ENCODE results near the gene GDF11. TPM values are rescaled to one million over a fixed set of nuclear protein-coding genes. Genes with fewer than 3 reads are reported as not detected.

The GDF11 gene
- polyA plus RNA-seq, 1 of the 3 experiments (the other 2 are of a cell fraction): 9.4 TPM

GRCh38 chr12:55695349-55695748 lies 47.6 kb upstream of the GDF11 start:
- Histone ChIP-seq H3K9me2 (no peaks in the 10 kb centered on the region), H3K79me2 (ENCODE audit: insufficient read depth) (no peaks in the 10 kb centered on the region), H3K9me3 (no peaks in the 10 kb centered on the region), H3K36me3 (replicated peaks in 1 of 2; ENCODE audit: control insufficient read depth in 1 of 2, insufficient read depth in 2 of 2, low read length in 1 of 2) (no peaks in the 10 kb centered on the region), H3K4me1 (ENCODE audit: control insufficient read depth in 1 of 2, insufficient read depth in 2 of 2, low read depth in 1 of 2, low read length in 1 of 2) (no peaks in the 10 kb centered on the region), H4K20me1 (ENCODE audit: insufficient read depth) (no peaks in the 10 kb centered on the region), H3F3A (replicated peaks; ENCODE audit: insufficient read depth) (no peaks in the 10 kb centered on the region), H3K4me2 (no peak overlapping the region), H3K27me3 (ENCODE audit: insufficient read depth) (no peaks in the 10 kb centered on the region), H3K9ac (no peak overlapping the region), H3K4me3 (ENCODE audit: low read depth in 2 of 2, low read length in 1 of 2) (no peak overlapping the region), H2AFZ (ENCODE audit: low read depth) (no peak overlapping the region), H3K27ac (ENCODE audit: low read depth in 2 of 2, low read length in 1 of 2) (no peak overlapping the region)
- no peak for DNase-seq
- POLR2A ChIA-PET: no interaction called here
- no peak for TF ChIP-seq RCOR1 (IDR thresholded peaks at IDR 0.05; ENCODE audit: low read length)
- TF ChIP-seq ZBTB33 (IDR thresholded peaks at IDR 0.05; ENCODE audit: borderline replicate concordance, low read depth): no peak
- no peak for TF ChIP-seq REST (IDR thresholded peaks at IDR 0.05; ENCODE audit: low read depth, low read length)
- no peak for TF ChIP-seq FOXJ3 (CRISPR knock-in tag; IDR thresholded peaks at IDR 0.05)
- no peak for TF ChIP-seq EZH2phosphoT487 (IDR thresholded peaks at IDR 0.05; ENCODE audit: borderline replicate concordance, low read depth)
- no peak for TF ChIP-seq RFX5 (IDR thresholded peaks at IDR 0.05; ENCODE audit: low read length)
- TF ChIP-seq TEAD4 (IDR thresholded peaks at IDR 0.05; ENCODE audit: borderline replicate concordance, insufficient read depth): no peak
- no peak for TF ChIP-seq MEF2A (IDR thresholded peaks at IDR 0.05; ENCODE audit: borderline replicate concordance, low read depth)
- no peak for TF ChIP-seq POLR2AphosphoS5 (IDR thresholded peaks at IDR 0.05; ENCODE audit: low read depth, low read length)
- TF ChIP-seq GABPA (IDR thresholded peaks at IDR 0.05; ENCODE audit: low read depth): no peak
- no peak for TF ChIP-seq CHD2 (IDR thresholded peaks at IDR 0.05; ENCODE audit: low read length, partially characterized antibody)
- TF ChIP-seq FOXM1 (IDR thresholded peaks at IDR 0.05; ENCODE audit: low read depth): no peak
- no peak for TF ChIP-seq NFIC (IDR thresholded peaks at IDR 0.05; ENCODE audit: borderline replicate concordance)
- no peak for TF ChIP-seq EP300 (IDR thresholded peaks at IDR 0.05; ENCODE audit: borderline replicate concordance in 1 of 2, low read depth in 1 of 2, low read length in 1 of 2)
- TF ChIP-seq YY1 (IDR thresholded peaks at IDR 0.05; ENCODE audit: low read depth): no peak
- no peak for TF ChIP-seq CTCF (IDR thresholded peaks at IDR 0.05)
- no peak for TF ChIP-seq NRF1 (IDR thresholded peaks at IDR 0.05; ENCODE audit: low read depth, low read length)
- no peak for TF ChIP-seq IRF3 (IDR thresholded peaks at IDR 0.05; ENCODE audit: low read depth, low read length)
- TF ChIP-seq USF2 (IDR thresholded peaks at IDR 0.05; ENCODE audit: borderline replicate concordance, low read depth, low read length): no peak
- CTCF ChIA-PET: interaction anchor here (1.0 to 2.1 kb wide), 2 partner anchors 19 to 39 kb away, joined by 3 to 12 read pairs; no protein-coding TSS in a partner anchor
- WGBS (ENCODE audit: low lambda C conversion rate): 75% methylated on average over 7 of the region's 7 CpGs

Data from SK-N-SH (cell line).